NCI-H2227 (cell line): ENCODE data around the gene KANK2.

ENCODE experiments used
- DNase-seq: peaks from one replicate; lab custom pipeline; 2025; ENCODE audit not compliant: unreplicated experiment; lab: John Stamatoyannopoulos, UW

The KANK2 gene

DNA sequence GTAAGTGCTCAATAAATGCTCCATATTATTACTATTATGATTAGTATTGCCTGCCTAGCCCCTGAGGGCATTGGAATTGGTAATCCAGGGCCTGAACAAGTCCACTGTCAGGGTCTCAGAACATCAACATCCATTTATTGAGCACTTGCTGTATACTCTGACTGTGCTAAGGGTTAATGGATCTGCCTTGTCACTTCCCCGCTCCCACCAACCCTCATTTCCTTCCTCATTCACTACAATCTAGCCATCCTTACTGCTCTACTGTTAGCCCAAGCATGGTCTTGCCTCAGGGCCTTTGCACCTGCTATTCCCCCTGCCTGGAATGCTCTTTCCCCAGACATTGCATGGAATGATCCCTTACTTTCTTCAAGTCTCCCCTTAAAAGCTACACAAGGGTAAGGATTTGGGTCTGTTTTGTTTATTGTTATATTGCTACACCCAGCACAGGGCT is 29.4 kb upstream of the KANK2 start:
- DNase-seq = no peak

DNA sequence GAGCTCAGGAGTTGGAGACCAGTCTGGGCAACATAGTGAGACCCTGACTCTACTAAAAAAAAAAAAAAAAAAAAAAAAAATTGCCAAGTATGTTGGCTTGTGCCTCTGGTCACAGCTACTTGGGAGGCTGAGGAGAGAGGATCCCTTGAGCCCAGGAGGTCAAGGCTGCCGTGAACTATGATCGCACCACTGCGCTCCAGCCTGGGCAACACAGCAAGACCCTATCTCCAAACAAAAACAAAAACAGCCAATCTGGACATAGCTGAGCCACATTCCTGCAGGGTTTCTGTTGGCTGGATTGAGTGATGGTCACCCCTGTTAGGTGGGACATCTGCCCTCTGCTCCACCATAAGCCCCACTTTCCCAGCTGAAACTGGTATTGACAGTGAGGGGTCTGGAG is 28.5 kb upstream of the KANK2 start:
- DNase-seq = no peak

DNA sequence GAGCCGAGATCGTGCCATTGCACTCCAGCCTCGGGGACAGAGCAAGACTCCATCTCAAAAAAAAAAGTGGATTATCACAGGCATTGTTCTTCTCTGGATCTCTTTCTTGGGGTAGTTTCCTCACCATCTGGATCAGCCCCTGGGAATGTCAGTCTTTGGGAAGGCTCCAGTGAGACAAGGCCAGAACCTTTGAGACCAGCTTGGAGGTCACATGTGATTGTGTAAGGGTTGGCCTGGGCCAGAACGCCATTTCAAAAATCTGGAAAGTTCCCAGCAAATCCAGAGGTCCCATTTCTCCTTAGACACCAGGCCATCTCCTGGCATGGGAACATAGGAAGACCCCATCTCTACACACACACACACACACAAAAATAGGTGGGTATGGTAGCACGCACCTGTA is 27.8 kb upstream of the KANK2 start:
- DNase-seq = no peak

DNA sequence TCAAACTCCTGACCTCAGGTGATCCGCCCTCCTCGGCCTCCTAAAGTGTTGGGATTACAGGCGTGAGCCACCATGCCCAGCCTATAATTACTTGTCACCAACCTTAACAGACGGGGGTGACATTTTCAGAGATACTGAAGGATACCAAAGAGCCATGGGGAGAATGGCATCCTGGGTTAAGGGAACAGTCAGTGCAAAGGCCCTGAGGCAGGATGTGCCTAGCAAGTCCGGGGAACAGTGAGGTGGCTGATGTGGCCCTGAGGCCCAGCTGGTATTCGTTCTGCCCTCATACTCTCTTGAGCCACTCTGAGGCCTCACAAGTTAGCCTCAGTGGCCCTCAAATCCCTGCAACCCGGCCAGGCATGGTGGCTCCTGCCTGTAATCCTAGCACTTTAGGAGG is 27.1 kb upstream of the KANK2 start:
- DNase-seq = no peak

DNA sequence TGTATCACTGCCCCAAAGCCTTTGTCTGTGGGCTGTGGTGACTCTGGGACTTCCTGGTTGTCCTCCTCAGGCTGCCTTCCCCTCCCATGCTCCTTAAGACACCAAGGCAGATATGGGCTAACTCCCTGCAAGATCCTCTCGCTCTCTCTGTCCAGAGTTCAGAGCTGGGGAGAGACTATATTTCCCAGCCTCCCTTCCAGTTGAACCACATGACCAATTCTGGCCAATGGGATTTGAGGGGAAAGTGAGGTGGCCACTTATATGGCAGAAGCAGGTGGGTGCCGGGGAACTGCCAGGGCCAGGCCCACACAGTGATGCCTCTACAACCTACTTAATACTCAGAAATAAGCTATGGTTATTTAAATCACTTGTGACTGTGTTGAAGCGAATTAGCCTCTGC is 25.9 kb upstream of the KANK2 start:
- no peak for DNase-seq

DNA sequence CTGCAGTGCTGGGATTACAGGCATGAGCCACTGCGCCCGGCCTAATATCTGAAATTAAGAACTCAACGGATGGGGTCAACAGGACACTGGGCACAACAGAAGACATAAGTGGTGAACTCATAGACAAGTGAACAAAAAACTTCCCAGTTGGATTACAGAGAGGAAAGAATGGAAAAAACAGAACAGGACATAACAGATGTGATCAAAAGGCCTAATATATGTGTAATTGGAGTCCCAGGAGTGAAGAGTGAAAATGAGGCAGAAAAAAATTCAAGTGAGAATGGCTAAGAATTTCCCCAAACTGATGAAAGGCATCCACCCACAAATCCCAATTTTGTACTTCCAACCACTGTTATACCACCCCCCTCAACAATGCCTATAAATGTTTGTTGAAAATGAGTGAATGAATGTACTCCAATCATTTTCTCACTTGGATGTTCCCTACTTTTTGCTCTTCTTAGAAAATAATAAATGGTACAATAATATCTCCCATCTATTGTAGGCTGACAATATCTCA is 23.8 kb upstream of the KANK2 start:
- no peak for DNase-seq

DNA sequence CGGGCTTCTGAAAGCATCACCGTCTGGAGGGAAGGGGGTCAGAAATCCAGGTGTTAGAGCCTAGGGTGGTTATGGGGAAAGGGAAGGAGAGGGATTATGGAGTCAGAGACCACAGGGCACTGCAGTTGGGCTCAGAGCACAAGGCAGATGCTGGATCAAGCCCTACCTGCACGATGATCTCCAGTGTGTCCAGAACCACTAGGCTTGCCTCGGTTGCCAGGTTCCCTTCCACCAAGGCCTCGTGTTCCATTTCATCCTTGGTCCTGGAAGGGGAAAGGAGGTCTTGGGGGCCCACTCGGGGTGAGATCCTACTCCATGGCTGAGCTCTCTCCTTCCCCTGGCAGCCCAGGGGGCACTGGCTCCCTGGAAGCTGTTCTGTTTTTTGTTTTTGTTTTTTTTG is 17.0 kb upstream of the KANK2 start:
- no peak for DNase-seq

DNA sequence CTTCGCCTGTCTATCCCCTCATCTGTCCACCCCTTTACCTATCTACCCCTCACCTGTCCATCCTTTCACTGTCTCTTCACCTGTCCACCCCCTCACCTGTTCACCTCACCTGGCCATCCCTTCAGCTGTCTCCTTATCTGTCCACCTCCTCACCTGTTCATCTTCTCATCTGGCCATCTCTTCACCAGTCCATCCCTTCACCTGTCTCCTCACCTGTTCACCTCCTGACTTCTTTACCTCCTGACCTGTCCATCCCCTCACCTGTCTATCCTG is 13.2 kb upstream of the KANK2 start:
- DNase-seq = no peak

DNA sequence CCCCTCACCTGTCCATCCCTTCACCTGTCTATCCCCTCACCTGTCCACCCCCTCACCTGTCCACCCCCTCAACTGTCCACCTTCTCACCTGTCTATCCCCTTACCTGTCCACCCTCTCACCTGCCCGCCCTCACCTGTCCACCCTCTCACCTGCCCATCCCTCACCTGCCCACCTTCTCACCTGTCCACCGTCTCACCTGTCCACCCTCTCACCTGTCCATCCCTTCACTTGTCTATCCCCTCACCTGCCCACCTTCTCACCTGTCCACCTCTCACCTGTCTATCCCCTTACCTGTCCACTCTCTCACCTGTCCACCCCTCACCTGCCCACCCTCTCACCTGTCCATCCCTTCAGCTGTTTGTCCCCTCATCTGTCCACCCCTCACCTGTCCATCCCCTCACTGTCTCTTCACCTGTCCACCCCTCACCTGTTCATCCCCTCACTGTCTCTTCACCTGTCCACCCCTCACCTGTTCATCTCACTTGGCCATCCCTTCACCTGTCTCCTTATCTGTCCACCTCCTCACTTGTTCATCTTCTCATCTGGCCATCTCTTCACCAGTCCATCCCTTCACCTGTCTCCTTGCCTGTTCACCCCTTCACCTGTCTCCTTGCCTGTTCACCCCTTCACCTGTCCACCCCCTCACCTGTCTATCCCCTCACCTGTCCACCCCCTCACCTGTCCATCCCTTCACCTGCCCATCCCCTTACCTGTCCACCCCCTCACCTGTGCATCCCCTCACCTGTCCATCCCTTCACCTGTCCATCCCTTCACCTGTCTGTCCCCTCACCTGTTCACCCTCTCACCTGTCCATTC is 12.7 kb upstream of the KANK2 start:
- no peak for DNase-seq

DNA sequence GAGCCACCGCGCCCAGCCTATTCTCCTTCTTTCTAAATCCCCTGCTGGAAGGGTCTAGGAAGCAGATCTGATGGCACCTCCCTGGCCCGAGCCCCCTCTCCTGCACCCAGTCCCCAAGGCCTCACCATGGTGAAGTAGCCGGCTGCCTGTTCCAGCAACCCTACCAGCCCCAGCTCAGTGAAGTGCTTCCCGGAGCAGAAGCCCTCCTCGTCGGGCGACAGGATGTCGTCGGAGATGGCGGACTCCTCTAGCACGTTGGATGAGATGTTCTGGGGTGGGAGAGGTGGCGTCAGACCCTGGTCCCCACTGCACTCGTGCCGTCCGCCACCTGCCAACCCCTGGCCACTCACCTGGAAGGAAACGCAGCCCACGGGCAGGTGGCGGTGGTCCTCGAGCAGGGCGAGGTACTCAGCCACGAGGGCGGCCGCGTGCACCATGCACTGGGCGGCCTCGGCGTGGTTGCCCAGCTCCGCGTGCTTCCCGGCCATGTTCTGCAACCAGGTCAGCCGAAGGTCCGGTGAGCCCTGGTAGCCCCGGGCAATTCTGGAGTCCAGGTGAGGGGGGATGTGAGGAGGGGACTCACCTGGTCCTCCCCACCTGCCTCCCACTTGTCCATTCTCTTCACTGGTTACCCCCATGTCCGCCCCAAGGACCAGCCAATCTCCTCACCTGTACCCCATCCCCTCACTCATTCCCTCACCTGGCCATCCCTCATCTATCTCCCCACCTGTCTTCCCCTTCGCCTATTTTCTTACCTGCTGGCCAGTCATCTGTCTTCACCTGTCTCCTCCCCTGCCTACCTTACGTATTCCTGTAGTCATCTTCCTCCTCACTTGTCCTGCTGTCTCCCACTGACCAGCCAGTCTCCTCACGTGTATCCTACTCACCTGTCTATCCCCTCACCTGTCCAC is 11.5 kb upstream of the KANK2 start:
- DNase-seq = no peak

DNA sequence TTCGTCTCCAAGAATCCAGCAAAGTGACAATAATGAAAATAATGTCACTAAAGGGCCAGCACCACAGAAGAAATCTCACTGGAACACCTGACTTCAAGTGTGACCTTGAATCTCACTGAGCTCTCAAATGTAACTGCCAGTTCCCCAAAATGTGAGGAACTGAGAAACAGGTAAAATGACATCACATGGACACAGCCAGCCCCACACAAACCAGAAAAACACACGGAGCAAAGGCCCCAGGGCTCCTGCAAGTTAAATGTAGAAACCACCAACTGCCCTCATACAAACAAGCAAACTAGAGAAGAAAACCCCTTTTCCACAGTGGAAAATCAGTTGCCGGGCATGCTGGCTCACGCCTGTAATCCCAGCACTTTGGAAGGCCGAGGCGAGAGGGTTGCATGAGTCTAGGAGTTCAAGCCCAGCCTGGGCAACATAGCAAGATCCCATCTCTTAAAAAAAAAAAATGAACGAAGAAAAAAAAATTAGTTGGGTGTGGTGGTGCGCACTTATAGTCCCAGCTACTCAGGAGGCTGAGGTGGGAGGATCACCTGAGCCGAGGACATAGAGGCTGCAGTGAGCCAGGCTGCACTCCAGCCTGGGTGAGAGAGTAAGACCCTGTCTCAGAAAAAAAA is 8.7 kb upstream of the KANK2 start:
- no peak for DNase-seq

DNA sequence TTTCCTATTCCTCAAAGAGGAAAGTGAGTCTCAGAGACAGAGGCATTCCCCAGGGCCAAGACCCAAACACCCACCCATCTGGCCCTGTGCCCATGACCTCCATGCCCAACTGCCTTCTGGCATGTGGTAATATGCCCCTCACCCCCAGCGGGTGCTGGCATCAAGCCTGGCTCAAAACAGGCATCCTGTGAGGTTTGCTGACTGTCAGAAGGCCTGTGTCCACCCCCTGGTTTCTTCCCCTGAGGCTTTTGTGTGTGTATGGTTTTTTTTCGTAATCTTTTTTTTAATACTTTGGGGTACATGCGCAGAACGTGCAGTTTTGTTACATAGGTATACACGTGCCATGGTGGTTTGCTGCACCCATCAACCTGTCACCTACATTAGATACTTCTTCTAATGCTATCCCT is 7.6 kb upstream of the KANK2 start:
- DNase-seq = no peak

DNA sequence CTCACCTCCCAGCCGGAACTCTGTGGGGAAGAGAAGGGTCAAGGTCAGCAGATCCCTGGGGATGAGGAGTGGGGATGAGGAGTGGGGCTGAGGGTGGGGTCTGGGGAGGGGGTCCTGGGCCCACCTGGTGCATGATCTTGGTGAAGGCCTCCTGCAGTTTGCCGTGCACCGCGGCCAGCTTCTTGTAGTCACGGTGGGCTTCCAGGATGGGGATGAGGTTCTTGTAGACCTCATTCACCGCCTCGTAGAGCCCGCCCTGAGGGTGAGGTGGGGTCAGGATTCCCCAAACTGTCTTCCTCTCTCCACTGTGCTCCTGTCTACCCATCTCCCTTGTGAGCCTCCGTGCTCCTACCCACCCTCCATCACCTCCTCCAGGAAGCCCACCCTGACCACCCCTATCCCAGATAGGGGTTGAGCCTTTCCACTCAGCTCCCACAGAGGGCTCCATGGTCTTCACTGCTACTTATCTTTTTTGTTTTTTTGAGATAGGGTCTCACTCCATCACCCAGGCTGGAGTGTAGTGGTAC is 6.8 kb upstream of the KANK2 start:
- no peak for DNase-seq

DNA sequence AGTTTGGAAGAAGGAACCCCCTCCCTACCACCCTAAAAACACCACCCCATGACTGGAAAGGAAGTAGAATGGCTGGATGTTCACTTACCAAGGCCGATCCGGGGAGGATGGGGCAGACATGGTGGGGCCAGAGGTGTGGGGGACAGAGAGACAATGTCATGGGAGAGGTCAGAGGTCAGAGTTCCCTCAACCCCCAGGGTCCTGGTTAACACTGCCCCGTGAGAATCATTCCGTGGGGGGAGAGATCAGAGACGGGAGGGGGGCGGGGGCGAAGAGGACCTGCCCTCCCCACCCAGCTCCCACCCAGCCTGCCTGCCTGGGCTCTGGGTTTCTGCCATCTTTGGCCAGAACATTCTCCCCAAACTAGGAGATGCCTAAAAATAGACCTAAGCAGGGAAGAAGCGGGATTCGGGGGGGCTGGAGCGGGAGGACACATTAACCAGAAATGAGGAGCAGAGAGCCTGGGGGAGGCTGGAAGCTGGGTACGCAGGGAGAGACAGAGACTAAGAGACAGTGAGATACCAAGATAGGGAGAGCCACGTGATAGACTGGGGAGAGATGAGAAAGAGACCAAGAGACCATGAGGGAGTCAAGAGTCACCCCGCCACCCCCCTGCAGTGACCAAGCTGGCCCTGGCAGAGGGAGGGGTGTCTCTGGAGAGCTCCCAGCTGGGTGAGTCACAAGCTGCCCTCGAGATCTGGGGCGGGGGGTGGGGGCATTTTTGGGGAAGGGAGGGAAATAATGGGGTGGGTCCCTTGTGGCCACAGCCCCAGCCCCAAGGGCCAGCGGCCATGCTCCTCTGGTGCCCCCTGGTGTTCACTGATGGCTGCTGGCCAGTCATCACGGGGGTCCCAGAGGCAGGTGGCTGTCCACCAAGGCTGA is 6.1 kb upstream of the KANK2 start:
- DNase-seq = peak; percentile 12

DNA sequence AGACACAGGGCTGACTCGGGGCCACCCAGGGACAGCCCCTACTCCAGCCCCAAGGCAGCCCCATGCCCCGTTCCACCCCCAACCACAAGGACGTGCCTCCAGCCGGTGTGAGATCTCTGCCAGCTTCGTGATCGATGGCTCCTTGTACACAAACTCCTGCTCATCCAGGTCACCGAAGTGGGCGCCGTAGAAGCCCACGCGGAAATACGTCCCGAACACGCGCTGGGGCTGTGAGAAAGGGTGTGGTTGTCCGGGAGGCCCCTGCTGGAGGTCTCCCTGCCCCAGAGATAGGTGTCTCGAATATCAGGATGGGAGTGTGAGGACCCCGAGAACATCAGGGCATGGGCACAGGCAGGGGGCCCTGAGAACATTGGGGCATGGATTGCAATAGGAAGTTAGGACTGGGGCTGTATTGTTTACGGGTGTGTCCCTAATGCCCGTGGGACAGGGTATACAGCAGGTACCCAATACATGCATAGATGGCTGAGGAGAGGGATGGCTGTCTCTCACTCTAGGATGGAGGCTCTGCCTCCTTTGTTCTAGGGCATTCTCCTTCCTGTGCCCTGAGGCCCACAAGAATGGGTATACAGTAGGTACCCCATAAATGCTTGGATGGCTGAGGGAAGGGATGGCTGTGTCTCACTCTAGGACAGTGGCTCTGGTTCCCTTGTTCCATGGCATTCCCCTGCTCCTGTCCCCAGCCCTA is 5.3 kb upstream of the KANK2 start:
- no peak for DNase-seq

DNA sequence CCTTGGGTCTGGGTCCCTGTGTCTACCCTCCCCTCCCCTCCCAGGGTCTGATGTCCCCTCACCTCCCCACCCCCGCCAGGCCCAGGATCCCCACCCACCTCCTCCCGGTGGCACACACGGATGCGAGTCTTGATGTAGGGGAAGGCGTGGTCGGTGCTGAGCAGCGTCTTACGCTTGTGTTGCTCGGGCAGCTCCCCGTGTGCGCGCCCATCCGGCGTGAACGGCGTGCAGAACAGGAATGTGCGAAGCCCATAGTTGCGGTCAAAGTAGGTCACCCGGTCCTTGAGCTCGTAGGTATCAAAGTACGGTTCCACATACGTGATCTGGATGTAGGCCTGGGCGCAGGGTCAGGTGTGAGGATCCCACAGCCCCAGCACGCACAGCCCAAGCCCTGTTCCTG is 4.4 kb upstream of the KANK2 start:
- no peak for DNase-seq

DNA sequence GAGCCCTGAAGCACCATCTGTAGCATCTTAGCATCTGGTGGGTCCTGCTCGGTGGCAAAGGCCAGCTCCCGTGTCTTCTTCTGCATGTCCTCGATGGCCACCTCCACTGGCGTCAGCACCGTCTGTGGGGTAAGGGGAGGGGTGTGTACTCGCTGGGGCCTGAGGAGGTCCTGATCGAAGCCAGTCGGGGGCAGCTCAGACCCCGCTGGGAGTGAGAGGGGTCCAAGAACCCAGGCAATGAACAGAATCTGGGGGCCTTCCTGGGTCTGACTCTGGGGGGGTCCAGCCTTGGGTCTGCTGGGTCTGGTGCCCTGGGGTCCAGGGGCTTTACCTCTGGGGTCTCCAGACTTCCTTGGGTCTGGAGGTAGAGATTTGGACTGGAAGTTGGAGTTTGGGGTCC is 3.6 kb upstream of the KANK2 start:
- DNase-seq = no peak

DNA sequence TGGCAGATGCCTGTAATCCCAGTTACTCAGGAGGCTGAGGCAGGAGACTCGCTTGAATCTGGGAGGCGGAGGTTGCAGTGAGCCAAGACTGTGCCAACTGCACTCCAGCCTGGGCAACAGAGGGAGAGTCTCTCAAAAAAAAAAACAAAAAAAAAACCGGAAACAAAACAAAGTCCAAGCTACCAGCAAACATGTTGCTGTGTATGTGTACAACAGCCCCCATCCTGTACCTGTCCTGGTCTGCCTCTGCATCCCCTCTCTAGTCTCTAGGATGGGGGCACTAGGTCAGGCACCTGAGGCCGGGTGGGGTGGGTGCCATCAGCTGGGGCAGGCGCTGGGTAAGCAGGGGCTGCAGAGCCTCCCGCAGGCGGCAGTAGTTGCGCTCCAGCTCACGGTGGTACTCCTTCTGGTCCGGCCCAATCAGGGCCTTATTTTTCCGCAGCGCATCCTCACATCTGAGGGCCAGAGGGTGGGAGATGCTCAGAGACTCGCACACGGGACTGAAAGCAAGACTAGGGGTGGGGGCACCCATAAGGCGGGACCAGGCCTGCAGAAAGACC is 2.8 kb upstream of the KANK2 start:
- DNase-seq = no peak

DNA sequence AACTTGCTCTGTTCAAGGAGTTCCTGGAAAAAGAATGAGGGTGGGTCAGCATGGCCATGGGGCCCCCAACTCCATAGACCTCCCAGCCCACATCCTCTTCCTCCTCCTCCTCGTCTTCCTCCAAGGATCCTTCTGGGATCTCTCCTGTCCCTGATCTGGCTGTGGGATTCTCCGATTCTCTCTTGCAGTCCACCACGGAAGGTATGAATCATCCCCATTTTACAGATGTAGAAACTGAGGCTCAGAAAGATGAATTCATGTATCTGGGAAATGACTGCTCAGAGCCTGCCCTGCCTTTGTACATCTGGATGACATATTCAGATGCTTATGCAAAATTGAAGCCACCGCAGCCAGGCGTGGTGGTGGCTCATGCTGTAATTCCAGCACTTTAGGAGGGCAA is 2.2 kb upstream of the KANK2 start:
- no peak for DNase-seq
